SH-SY5Y (cell line): ENCODE results near the gene APBA1.

Source experiments
- GATA2 ChIP-seq: IDR thresholded peaks from 2 replicates; pipeline ENCODE4 v1.6.1; 2011; ENCODE audit warnings: mild to moderate bottlenecking, low read depth, low read length
- GATA3 ChIP-seq: IDR thresholded peaks from 2 replicates; pipeline ENCODE4 v1.6.1; 2011; ENCODE audit warnings: low read depth, mild to moderate bottlenecking, low read length, moderate library complexity

GRCh38 chr9:69420611-69421270 lies 251.4 kb downstream of the APBA1 start:
- TF ChIP-seq GATA2 (no peak), GATA3 (no peak)
